Muscle of leg (tissue), 11 donors: ENCODE data around the gene ITSN1. TPM values are rescaled to one million over a fixed set of nuclear protein-coding genes. Genes with fewer than 3 reads are reported as not detected.

Source experiments
- DNase-seq: peaks from one replicate; pipeline ENCODE4 v3.0.0; 2013
- H3K27ac ChIP-seq: one replicate; pipeline ENCODE4 v1.5.1; 2013; ENCODE audit warnings: mild to moderate bottlenecking, low read length, control low read depth
- H3K27me3 ChIP-seq: one replicate; pipeline ENCODE4 v1.6.1; 2013; ENCODE audit warnings: low read length; ENCODE audit not compliant: control insufficient read depth, insufficient read depth
- H3K36me3 ChIP-seq: one replicate; pipeline ENCODE4 v1.6.1; 2013; ENCODE audit warnings: low read length; ENCODE audit not compliant: control insufficient read depth, insufficient read depth
- H3K4me1 ChIP-seq: one replicate; pipeline ENCODE4 v1.6.1; 2013; ENCODE audit warnings: low read length; ENCODE audit not compliant: control insufficient read depth, insufficient read depth
- H3K4me3 ChIP-seq: one replicate; pipeline ENCODE4 v1.5.1; 2013; ENCODE audit warnings: low read length, control low read depth
- H3K9me3 ChIP-seq: replicated peaks from 2 replicates; pipeline ENCODE4 v1.6.1; 2013; ENCODE audit warnings: low read depth, low read length; ENCODE audit not compliant: control insufficient read depth
- WGBS: methylation state at CpG from one replicate; pipeline ENCODE4 v1.1.5; 2013; ENCODE audit warnings: missing lambda C conversion rate; ENCODE audit not compliant: insufficient coverage; 5-methylcytosine and 5-hydroxymethylcytosine counted together
- polyA plus RNA-seq, 8 donors: library from polyadenylated mRNA; unstranded; fragments of 120-200 nt; gene quantifications; one replicate each; pipeline versions ENCODE4 v1.2.1 to v1.2.3, GENCODE V29; 2013; ENCODE audit warnings: inconsistent platforms in 1 of 8, low replicate concordance in 1 of 8; ENCODE audit not compliant: insufficient read length in 8 of 8, insufficient read depth in 1 of 8
- total RNA-seq: library from RNA; stranded (reverse); fragments of 120-200 nt; gene quantifications from one replicate; pipeline ENCODE4 v1.2.4, GENCODE V29; 2013

The ITSN1 gene
- total and polyA plus RNA-seq, 9 donors = 26.1 to 42.6 (median 32.1) TPM

GRCh38 chr21:33893917-33894316 lies 251.6 kb downstream of the ITSN1 start:
- 83% methylated on average over 2 of the region's 4 CpGs for WGBS

GRCh38 chr21:33894736-33895288 lies 252.5 kb downstream of the ITSN1 start:
- no peaks in the 10 kb centered on the region for H3K36me3 ChIP-seq
- no peaks in the 10 kb centered on the region for H3K9me3 ChIP-seq
- DNase-seq = peak; percentile 94
- no peaks in the 10 kb centered on the region for H3K27me3 ChIP-seq
- WGBS = 0% methylated on average over 15 of the region's 20 CpGs
- H3K4me3 ChIP-seq = peak overlapping the region; percentile 30
- peaks cover 13% of the 10 kb centered on the region for H3K4me1 ChIP-seq
- H3K27ac ChIP-seq = peak overlapping the region; percentile 35

More at GRCh38 chr21:33893917-33894316, 251.6 kb downstream of the ITSN1 start:
- Histone ChIP-seq H3K36me3 (no peaks in the 10 kb centered on the region), H3K4me1 (peaks cover 13% of the 10 kb centered on the region), H3K27me3 (no peaks in the 10 kb centered on the region), H3K4me3 (no peak overlapping the region), H3K9me3 (no peaks in the 10 kb centered on the region), H3K27ac (no peak overlapping the region)
- DNase-seq = no peak

- H3K4me3 ChIP-seq = peak overlapping the region; percentile 9
- H3K27me3 ChIP-seq = no peaks in the 10 kb centered on the region
- no peak overlapping the region for H3K27ac ChIP-seq
- peaks cover 13% of the 10 kb centered on the region for H3K4me1 ChIP-seq
- no peak for DNase-seq
- H3K9me3 ChIP-seq = no peaks in the 10 kb centered on the region
- H3K36me3 ChIP-seq = no peaks in the 10 kb centered on the region
- 86% methylated on average over 23 of the region's 28 CpGs for WGBS
Observed at GRCh38 chr21:33895356-33895755, 253.1 kb downstream of the ITSN1 start.

- no peak for DNase-seq
- no peak overlapping the region for H3K27ac ChIP-seq
- H3K4me1 ChIP-seq = peaks cover 15% of the 10 kb centered on the region
- WGBS = 57% methylated on average over 1 of the region's 6 CpGs
- H3K9me3 ChIP-seq = no peaks in the 10 kb centered on the region
- H3K27me3 ChIP-seq = no peaks in the 10 kb centered on the region
- peaks cover 6% of the 10 kb centered on the region for H3K36me3 ChIP-seq
- no peak overlapping the region for H3K4me3 ChIP-seq
Observed at GRCh38 chr21:33896691-33897090, 254.4 kb downstream of the ITSN1 start.

GRCh38 chr21:33897098-33897497 lies 254.8 kb downstream of the ITSN1 start:
- Histone ChIP-seq H3K4me3 (no peak overlapping the region), H3K4me1 (peaks cover 15% of the 10 kb centered on the region), H3K36me3 (peaks cover 7% of the 10 kb centered on the region), H3K27ac (no peak overlapping the region), H3K9me3 (no peaks in the 10 kb centered on the region), H3K27me3 (no peaks in the 10 kb centered on the region)
- DNase-seq = no peak
- no CpG with 5 or more reads among the region's 5 CpGs for WGBS

- no peaks in the 10 kb centered on the region for H3K9me3 ChIP-seq
- peaks cover 14% of the 10 kb centered on the region for H3K36me3 ChIP-seq
- no peak for DNase-seq
- peaks cover 15% of the 10 kb centered on the region for H3K4me1 ChIP-seq
- H3K27ac ChIP-seq = no peak overlapping the region
- no peak overlapping the region for H3K4me3 ChIP-seq
- no peaks in the 10 kb centered on the region for H3K27me3 ChIP-seq
- WGBS = 100% methylated on average over 2 of the region's 3 CpGs
Observed at GRCh38 chr21:33897739-33898138, 255.4 kb downstream of the ITSN1 start.

- peaks cover 20% of the 10 kb centered on the region for H3K36me3 ChIP-seq
- no peaks in the 10 kb centered on the region for H3K9me3 ChIP-seq
- no peak overlapping the region for H3K27ac ChIP-seq
- no peak overlapping the region for H3K4me3 ChIP-seq
- H3K4me1 ChIP-seq = peaks cover 15% of the 10 kb centered on the region
- 84% methylated on average over 3 of the region's 3 CpGs for WGBS
- H3K27me3 ChIP-seq = no peaks in the 10 kb centered on the region
- DNase-seq = no peak
Observed at GRCh38 chr21:33898586-33898985, 256.3 kb downstream of the ITSN1 start.

GRCh38 chr21:33899199-33899598 lies 256.9 kb downstream of the ITSN1 start:
- H3K27ac ChIP-seq = no peak overlapping the region
- H3K27me3 ChIP-seq = no peaks in the 10 kb centered on the region
- 40% methylated on average over 1 of the region's 5 CpGs for WGBS
- H3K36me3 ChIP-seq = peaks cover 23% of the 10 kb centered on the region
- H3K4me1 ChIP-seq = peaks cover 11% of the 10 kb centered on the region
- no peak overlapping the region for H3K4me3 ChIP-seq
- DNase-seq = no peak
- H3K9me3 ChIP-seq = no peaks in the 10 kb centered on the region

GRCh38 chr21:33901412-33902288 lies 259.3 kb downstream of the ITSN1 start:
- no peaks in the 10 kb centered on the region for H3K27me3 ChIP-seq
- peaks cover 2% of the 10 kb centered on the region for H3K4me1 ChIP-seq
- no peak overlapping the region for H3K27ac ChIP-seq
- H3K36me3 ChIP-seq = peaks cover 46% of the 10 kb centered on the region
- peak; percentile 69 for DNase-seq
- H3K9me3 ChIP-seq = no peaks in the 10 kb centered on the region
- H3K4me3 ChIP-seq = no peak overlapping the region
- WGBS = 51% methylated on average over 7 of the region's 13 CpGs

GRCh38 chr21:33902349-33902748 lies 260.0 kb downstream of the ITSN1 start:
- no peak for DNase-seq
- H3K9me3 ChIP-seq = no peaks in the 10 kb centered on the region
- H3K27ac ChIP-seq = no peak overlapping the region
- H3K4me1 ChIP-seq = peaks cover 2% of the 10 kb centered on the region
- H3K27me3 ChIP-seq = no peaks in the 10 kb centered on the region
- H3K4me3 ChIP-seq = no peak overlapping the region
- 90% methylated on average over 6 of the region's 6 CpGs for WGBS
- H3K36me3 ChIP-seq = peaks cover 53% of the 10 kb centered on the region
